ENCODE measurements around the gene CACNG1. TPM values are rescaled to one million over a fixed set of nuclear protein-coding genes. Genes with fewer than 3 reads are reported as not detected.
A peak's percentile ranks its signal among the peaks of the same experiment; 100 is the strongest.

CACNG1 gene
- total and polyA plus RNA-seq, 2 of the 4 experiments (the other 2 are of a cell fraction) = not detected

DNA sequence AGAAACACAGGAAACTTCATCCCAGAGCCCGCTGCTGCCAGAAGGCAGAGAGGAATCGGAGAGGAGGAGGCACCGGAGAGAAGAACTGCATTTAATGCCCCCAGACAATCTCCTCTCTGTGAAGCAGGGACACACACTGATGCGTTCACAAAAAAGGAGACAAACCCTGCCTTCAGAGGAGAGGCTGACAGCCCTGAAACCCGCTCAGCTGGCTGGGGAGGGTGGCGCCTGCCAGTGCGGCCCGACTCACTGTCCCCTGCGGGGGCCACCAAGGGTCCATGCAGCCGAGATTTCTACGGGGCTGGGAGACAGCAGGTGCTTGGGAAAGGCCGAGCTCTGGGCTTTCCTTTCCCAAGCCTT is 21.9 kb upstream of the CACNG1 start:
- TF ChIP-seq, protein P1, sequence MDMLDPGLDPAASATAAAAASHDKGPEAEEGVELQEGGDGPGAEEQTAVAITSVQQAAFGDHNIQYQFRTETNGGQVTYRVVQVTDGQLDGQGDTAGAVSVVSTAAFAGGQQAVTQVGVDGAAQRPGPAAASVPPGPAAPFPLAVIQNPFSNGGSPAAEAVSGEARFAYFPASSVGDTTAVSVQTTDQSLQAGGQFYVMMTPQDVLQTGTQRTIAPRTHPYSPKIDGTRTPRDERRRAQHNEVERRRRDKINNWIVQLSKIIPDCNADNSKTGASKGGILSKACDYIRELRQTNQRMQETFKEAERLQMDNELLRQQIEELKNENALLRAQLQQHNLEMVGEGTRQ (IDR thresholded peaks at IDR 0.05; ENCODE audit: low read depth, low read length) = no peak
- TF ChIP-seq RCOR1 (IDR thresholded peaks at IDR 0.05; ENCODE audit: insufficient replicate concordance, low read length) (no peak), SMC3 (IDR thresholded peaks at IDR 0.05; ENCODE audit: low read depth, low read length) (no peak)
- intact Hi-C loops (cut with micrococcal nuclease) = no loop called here
- no TSS peak for BruUV-seq (replicated peaks)
- H3K79me1 ChIP-seq (ENCODE audit: low read depth in 1 of 2, low read length in 2 of 2) = no peaks in the 10 kb centered on the region
- peaks cover 28% of the 10 kb centered on the region for H3K27me3 ChIP-seq (ENCODE audit: control insufficient read depth, insufficient read depth, low read length)
- in situ Hi-C loops (cut with MboI; ENCODE audit: low sequenced_read_pairs) = no loop called here
- H3K4me3 ChIP-seq (ENCODE audit: insufficient read depth, low read depth, low read length) = no peak overlapping the region
- no peak overlapping the region for H2BK120ac ChIP-seq (ENCODE audit: low read depth, low read length)
- no peaks in the 10 kb centered on the region for H4K20me1 ChIP-seq (ENCODE audit: insufficient read depth, low read length)
- peak overlapping the region; percentile 8 for H2AFZ ChIP-seq (replicated peaks; ENCODE audit: low read length, poor library complexity)
- no peak overlapping the region for H3K56ac ChIP-seq (ENCODE audit: extremely low read depth, insufficient read depth, low read length)
- WGBS, 2 experiments (ENCODE audit: extremely low coverage in 2 of 2, insufficient read length in 1 of 2) = 84% methylated on average over 6 of the region's 12 CpGs; no CpG with 5 or more reads in 1 of the 2 experiments
- H3K9ac ChIP-seq (ENCODE audit: low read depth, low read length) = no peak overlapping the region
- H4K91ac ChIP-seq (ENCODE audit: insufficient read depth, low read depth, low read length) = no peak overlapping the region
- no peak overlapping the region for H2BK5ac ChIP-seq (ENCODE audit: low read depth, low read length, poor library complexity, severe bottlenecking)
- H3K4me2 ChIP-seq (ENCODE audit: low read depth, low read length) = no peak overlapping the region
- POLR2A ChIA-PET (ENCODE audit: unreplicated experiment) = no interaction called here
- H3K14ac ChIP-seq (replicated peaks; ENCODE audit: low read depth, low read length) = no peak overlapping the region
- H3K4ac ChIP-seq (ENCODE audit: low read depth, low read length) = no peak overlapping the region
- no peaks in the 10 kb centered on the region for H3K9me3 ChIP-seq (ENCODE audit: control insufficient read depth, insufficient read depth, low read length)
- CTCF ChIA-PET = no interaction called here
- H2BK20ac ChIP-seq (ENCODE audit: low read depth, low read length) = no peak overlapping the region
- no peak for DNase-seq
- H4K8ac ChIP-seq (ENCODE audit: low read depth in 2 of 2, low read length in 2 of 2) = no peak overlapping the region
- no peak for ATAC-seq (ENCODE audit: low read depth)
- no peak overlapping the region for H4K5ac ChIP-seq (ENCODE audit: low read depth, low read length)
- H3K27ac ChIP-seq (ENCODE audit: insufficient read depth, low read length) = no peak overlapping the region
- H2AK9ac ChIP-seq (replicated peaks; ENCODE audit: low read depth, low read length, poor library complexity) = no peak overlapping the region
- dilution Hi-C loops (cut with HindIII; ENCODE audit: low sequenced_read_pairs, unreplicated experiment) = no loop called here
- no peak overlapping the region for H3K18ac ChIP-seq (ENCODE audit: low read depth, low read length)
- peaks cover 8% of the 10 kb centered on the region; the same call in 1 of the 2 replicates for H3K9me1 ChIP-seq (ENCODE audit: insufficient read depth, low read length)
- no peaks in the 10 kb centered on the region for H3K36me3 ChIP-seq (ENCODE audit: control insufficient read depth, insufficient read depth, low read length)
- no peak overlapping the region for H3K23ac ChIP-seq (ENCODE audit: low read depth, low read length)
- H3K4me1 ChIP-seq (ENCODE audit: control insufficient read depth, insufficient read depth, low read length) = no peaks in the 10 kb centered on the region
- H2BK15ac ChIP-seq (ENCODE audit: low read depth, low read length) = no peak overlapping the region
- H2AK5ac ChIP-seq (ENCODE audit: low read depth, low read length) = no peak overlapping the region

Data from IMR-90 (cell line).